ENCODE data around the gene PTPRE. TPM values are rescaled to one million over a fixed set of nuclear protein-coding genes. Genes with fewer than 3 reads are reported as not detected.

Gene PTPRE
- total and polyA plus RNA-seq, 4 donors: 1.5 to 12.5 (median 3.7) TPM

DNA sequence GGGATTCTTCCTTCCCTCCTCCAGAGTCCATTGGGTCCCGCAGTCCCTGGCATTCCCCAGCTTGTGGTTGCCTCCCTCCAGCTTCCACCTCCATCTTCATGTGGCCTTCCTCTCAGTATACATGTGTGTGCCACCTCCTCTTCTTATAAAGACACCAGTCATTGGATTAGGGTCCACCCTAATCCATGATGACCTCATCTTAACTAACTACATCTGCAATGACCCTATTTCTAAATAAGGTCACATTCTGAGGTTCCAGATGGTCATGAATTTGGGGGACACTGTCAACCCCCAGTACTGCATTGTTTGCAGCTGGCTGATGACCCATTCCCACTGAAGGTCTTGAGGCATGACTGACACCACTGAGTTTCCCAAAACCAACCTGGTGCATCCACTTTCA lies 99.0 kb downstream of the PTPRE start (continued):
- TF ChIP-seq, protein P1, sequence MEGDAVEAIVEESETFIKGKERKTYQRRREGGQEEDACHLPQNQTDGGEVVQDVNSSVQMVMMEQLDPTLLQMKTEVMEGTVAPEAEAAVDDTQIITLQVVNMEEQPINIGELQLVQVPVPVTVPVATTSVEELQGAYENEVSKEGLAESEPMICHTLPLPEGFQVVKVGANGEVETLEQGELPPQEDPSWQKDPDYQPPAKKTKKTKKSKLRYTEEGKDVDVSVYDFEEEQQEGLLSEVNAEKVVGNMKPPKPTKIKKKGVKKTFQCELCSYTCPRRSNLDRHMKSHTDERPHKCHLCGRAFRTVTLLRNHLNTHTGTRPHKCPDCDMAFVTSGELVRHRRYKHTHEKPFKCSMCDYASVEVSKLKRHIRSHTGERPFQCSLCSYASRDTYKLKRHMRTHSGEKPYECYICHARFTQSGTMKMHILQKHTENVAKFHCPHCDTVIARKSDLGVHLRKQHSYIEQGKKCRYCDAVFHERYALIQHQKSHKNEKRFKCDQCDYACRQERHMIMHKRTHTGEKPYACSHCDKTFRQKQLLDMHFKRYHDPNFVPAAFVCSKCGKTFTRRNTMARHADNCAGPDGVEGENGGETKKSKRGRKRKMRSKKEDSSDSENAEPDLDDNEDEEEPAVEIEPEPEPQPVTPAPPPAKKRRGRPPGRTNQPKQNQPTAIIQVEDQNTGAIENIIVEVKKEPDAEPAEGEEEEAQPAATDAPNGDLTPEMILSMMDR (IDR thresholded peaks at IDR 0.05; ENCODE audit: low read depth, low read length, missing input control): no peak
- TF ChIP-seq SP1 (IDR thresholded peaks at IDR 0.05) (no peak), EGR1 (IDR thresholded peaks at IDR 0.05; ENCODE audit: low read depth in 2 of 2) (no peak), RAD21 (IDR thresholded peaks at IDR 0.05) (no peak), JUND (IDR thresholded peaks at IDR 0.05) (no peak)

DNA sequence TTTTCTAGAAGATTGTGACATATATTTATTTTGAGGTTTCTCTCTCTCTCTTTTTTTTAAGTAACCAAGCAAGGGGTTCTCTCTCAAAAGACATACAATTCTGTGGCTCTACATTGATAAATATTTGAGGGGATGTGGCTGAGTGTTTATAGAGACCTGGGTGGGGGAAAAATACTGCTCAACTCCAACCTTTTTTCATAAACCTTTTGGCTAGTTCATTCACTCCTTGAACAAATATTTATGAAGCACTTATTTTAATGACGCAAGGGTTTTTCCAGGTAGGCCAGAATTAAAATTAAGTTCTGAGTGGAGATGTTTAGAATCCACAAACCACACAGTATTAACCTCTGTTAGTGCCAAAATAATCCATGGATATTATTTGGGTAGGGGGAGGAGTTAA lies 100.2 kb downstream of the PTPRE start:
- Histone ChIP-seq H3K4me3 (ENCODE audit: low read depth in 1 of 3, low read length in 3 of 3) (no peak overlapping the region), H3K9me3 (ENCODE audit: control insufficient read depth in 4 of 4, low read length in 3 of 4) (no peaks in the 10 kb centered on the region), H3K4me1 (ENCODE audit: control insufficient read depth in 4 of 4, insufficient read depth in 4 of 4, low read length in 3 of 4) (peaks cover 0 to 10% (median 0%) of the 10 kb centered on the region in 4 donors), H3K27me3 (ENCODE audit: control insufficient read depth in 4 of 4, insufficient read depth in 4 of 4, low read length in 3 of 4) (no peaks in the 10 kb centered on the region), H3K9ac (ENCODE audit: low read depth in 1 of 2, low read length in 2 of 2) (no peak overlapping the region), H3K36me3 (ENCODE audit: control insufficient read depth in 4 of 4, insufficient read depth in 3 of 4, low read depth in 1 of 4, low read length in 3 of 4) (no peaks in the 10 kb centered on the region), H3K27ac (ENCODE audit: low read depth in 1 of 2, low read length in 2 of 2) (no peak overlapping the region)
- no peak for TF ChIP-seq FOXA1 (IDR thresholded peaks at IDR 0.05)
- no peak for TF ChIP-seq NR2F2 (IDR thresholded peaks at IDR 0.05)
- no peak for TF ChIP-seq HNF4A (conservative IDR thresholded peaks at IDR 0.05)
- no peak for TF ChIP-seq SP1 (IDR thresholded peaks at IDR 0.05)
- no peak for TF ChIP-seq YY1 (IDR thresholded peaks at IDR 0.05)
- no peak for TF ChIP-seq EGR1 (IDR thresholded peaks at IDR 0.05; ENCODE audit: low read depth in 2 of 2)
- TF ChIP-seq, protein P2, sequence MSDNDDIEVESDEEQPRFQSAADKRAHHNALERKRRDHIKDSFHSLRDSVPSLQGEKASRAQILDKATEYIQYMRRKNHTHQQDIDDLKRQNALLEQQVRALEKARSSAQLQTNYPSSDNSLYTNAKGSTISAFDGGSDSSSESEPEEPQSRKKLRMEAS (IDR thresholded peaks at IDR 0.05): no peak
- no peak for TF ChIP-seq GABPA (IDR thresholded peaks at IDR 0.05 in 1 of 2, conservative IDR thresholded peaks at IDR 0.05 in 1 of 2)
- TF ChIP-seq FOXA2 (IDR thresholded peaks at IDR 0.05): no peak
- TF ChIP-seq, protein P1 (IDR thresholded peaks at IDR 0.05; ENCODE audit: low read depth, low read length, missing input control): no peak
- no peak for TF ChIP-seq RAD21 (IDR thresholded peaks at IDR 0.05)
- TF ChIP-seq, protein P3, sequence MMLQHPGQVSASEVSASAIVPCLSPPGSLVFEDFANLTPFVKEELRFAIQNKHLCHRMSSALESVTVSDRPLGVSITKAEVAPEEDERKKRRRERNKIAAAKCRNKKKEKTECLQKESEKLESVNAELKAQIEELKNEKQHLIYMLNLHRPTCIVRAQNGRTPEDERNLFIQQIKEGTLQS (IDR thresholded peaks at IDR 0.05): no peak
- no peak for DNase-seq (ENCODE audit: low spot score)
- 52% methylated on average over 1 of the region's 1 CpG for WGBS

DNA sequence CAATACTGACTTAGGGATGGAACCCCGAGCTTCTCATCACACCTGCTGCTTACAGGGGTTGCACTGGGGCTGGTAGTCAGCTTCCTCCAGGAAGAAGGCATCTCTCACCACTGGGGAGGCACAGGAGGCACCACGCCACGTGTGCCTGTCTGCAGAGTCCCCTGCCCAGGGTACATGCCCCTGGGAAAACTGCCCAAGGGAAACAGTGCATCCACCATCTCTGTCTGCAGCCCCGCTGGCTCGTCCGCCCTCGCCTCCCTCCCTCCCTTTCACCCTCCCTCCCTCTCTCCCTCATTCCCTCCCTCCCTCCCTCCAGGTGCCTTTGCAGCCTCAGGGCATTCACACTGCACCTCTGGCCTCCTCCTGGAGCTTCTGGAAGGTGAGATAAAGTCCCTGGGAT lies 101.1 kb downstream of the PTPRE start:
- Histone ChIP-seq H3K9me3 (ENCODE audit: control insufficient read depth in 4 of 4, low read length in 3 of 4) (no peaks in the 10 kb centered on the region), H3K36me3 (ENCODE audit: control insufficient read depth in 4 of 4, insufficient read depth in 3 of 4, low read depth in 1 of 4, low read length in 3 of 4) (no peaks in the 10 kb centered on the region), H3K4me3 (ENCODE audit: low read depth in 1 of 3, low read length in 3 of 3) (no peak overlapping the region), H3K4me1 (ENCODE audit: control insufficient read depth in 4 of 4, insufficient read depth in 4 of 4, low read length in 3 of 4) (peaks cover 0 to 14% (median 2%) of the 10 kb centered on the region in 4 donors), H3K27ac (ENCODE audit: low read depth in 1 of 2, low read length in 2 of 2) (no peak overlapping the region), H3K27me3 (ENCODE audit: control insufficient read depth in 4 of 4, insufficient read depth in 4 of 4, low read length in 3 of 4) (no peaks in the 10 kb centered on the region), H3K9ac (ENCODE audit: low read depth in 1 of 2, low read length in 2 of 2) (no peak overlapping the region)
- TF ChIP-seq HNF4A (conservative IDR thresholded peaks at IDR 0.05) (no peak), RAD21 (IDR thresholded peaks at IDR 0.05) (no peak), TAF1 (conservative IDR thresholded peaks at IDR 0.05) (no peak), GABPA (IDR thresholded peaks at IDR 0.05 in 1 of 2, conservative IDR thresholded peaks at IDR 0.05 in 1 of 2) (no peak), HNF4G (IDR thresholded peaks at IDR 0.05) (no peak), FOXA1 (IDR thresholded peaks at IDR 0.05) (no peak), EGR1 (IDR thresholded peaks at IDR 0.05; ENCODE audit: low read depth in 2 of 2) (no peak), RXRA (IDR thresholded peaks at IDR 0.05) (no peak), NR2F2 (IDR thresholded peaks at IDR 0.05) (no peak), YY1 (IDR thresholded peaks at IDR 0.05) (no peak)
- TF ChIP-seq, protein P1 (IDR thresholded peaks at IDR 0.05; ENCODE audit: low read depth, low read length, missing input control): no peak
- TF ChIP-seq, protein P2 (IDR thresholded peaks at IDR 0.05): no peak
- TF ChIP-seq, protein P4, sequence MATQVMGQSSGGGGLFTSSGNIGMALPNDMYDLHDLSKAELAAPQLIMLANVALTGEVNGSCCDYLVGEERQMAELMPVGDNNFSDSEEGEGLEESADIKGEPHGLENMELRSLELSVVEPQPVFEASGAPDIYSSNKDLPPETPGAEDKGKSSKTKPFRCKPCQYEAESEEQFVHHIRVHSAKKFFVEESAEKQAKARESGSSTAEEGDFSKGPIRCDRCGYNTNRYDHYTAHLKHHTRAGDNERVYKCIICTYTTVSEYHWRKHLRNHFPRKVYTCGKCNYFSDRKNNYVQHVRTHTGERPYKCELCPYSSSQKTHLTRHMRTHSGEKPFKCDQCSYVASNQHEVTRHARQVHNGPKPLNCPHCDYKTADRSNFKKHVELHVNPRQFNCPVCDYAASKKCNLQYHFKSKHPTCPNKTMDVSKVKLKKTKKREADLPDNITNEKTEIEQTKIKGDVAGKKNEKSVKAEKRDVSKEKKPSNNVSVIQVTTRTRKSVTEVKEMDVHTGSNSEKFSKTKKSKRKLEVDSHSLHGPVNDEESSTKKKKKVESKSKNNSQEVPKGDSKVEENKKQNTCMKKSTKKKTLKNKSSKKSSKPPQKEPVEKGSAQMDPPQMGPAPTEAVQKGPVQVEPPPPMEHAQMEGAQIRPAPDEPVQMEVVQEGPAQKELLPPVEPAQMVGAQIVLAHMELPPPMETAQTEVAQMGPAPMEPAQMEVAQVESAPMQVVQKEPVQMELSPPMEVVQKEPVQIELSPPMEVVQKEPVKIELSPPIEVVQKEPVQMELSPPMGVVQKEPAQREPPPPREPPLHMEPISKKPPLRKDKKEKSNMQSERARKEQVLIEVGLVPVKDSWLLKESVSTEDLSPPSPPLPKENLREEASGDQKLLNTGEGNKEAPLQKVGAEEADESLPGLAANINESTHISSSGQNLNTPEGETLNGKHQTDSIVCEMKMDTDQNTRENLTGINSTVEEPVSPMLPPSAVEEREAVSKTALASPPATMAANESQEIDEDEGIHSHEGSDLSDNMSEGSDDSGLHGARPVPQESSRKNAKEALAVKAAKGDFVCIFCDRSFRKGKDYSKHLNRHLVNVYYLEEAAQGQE (IDR thresholded peaks at IDR 0.05): no peak
- no peak for DNase-seq (ENCODE audit: low spot score)
- 76% methylated on average over 7 of the region's 7 CpGs for WGBS

Data from liver (tissue), 9 donors.